GM23338 (cell line): ENCODE measurements around the gene BLACAT1.

Experiments used
- CTCF ChIP-seq, 2 experiments: fragments of 200-600 bp in 1 of 2; sonication (generic) in 1 of 2; conservative IDR thresholded peaks; 2 replicates each; pipeline versions ENCODE4 v1.5.1 to v1.6.1; 2016 to 2017; ENCODE audit warnings: antibody characterized with exemption in 2 of 2, low read depth in 2 of 2, mild to moderate bottlenecking in 2 of 2, moderate library complexity in 1 of 2
- EZH2 ChIP-seq: fragments of 200-600 bp; sonication (generic); IDR thresholded peaks from one replicate; pipeline ENCODE4 v1.8.0; 2017; ENCODE audit warnings: antibody characterized with exemption, mild to moderate bottlenecking, low read depth; ENCODE audit not compliant: unreplicated experiment
- POLR2AphosphoS5 ChIP-seq: IDR thresholded peaks from 2 replicates; pipeline ENCODE4 v1.6.1; 2016; ENCODE audit warnings: antibody characterized with exemption, low read depth
- REST ChIP-seq: IDR thresholded peaks from one replicate; pipeline ENCODE4 v1.6.1; 2018; ENCODE audit warnings: antibody characterized with exemption; ENCODE audit not compliant: unreplicated experiment

GRCh38 chr1:205445646-205445935, 10.3 kb downstream of the BLACAT1 start:
- TF ChIP-seq CTCF (conservative IDR thresholded peaks at IDR 0.05; ENCODE audit: low read depth in 2 of 2): no peak
- no peak for TF ChIP-seq EZH2
- no peak for TF ChIP-seq POLR2AphosphoS5
- TF ChIP-seq REST: no peak
